Neutrophil (primary cell): ENCODE results near the gene DENND1A.

ENCODE experiments used
- H3K27ac ChIP-seq: fragments of 200-600 bp; sonication (generic); 2 replicates; pipeline ENCODE4 v1.5.1; 2016; ENCODE audit warnings: mild to moderate bottlenecking, moderate library complexity
- H3K27me3 ChIP-seq: fragments of 200-600 bp; sonication (generic); 2 replicates; pipeline ENCODE4 v1.6.0; 2016; ENCODE audit warnings: mild to moderate bottlenecking
- H3K36me3 ChIP-seq: fragments of 200-600 bp; sonication (generic); 2 replicates; pipeline ENCODE4 v1.5.1; 2017
- H3K4me1 ChIP-seq, 2 experiments: fragments of 200-600 bp in 1 of 2; sonication (generic) in 1 of 2; 1 replicate in 1 of 2; 2 replicates in 1 of 2; pipeline versions ENCODE4 v1.5.1 to v1.6.1; 2013 to 2016; ENCODE audit warnings: low read depth in 1 of 2, low read length in 1 of 2, mild to moderate bottlenecking in 1 of 2, moderate library complexity in 1 of 2; ENCODE audit not compliant: control insufficient read depth in 1 of 2, insufficient read depth in 1 of 2
- H3K4me3 ChIP-seq, 2 experiments: fragments of 200-600 bp in 1 of 2; sonication (generic) in 1 of 2; 1 replicate in 1 of 2; 2 replicates in 1 of 2; pipeline ENCODE4 v1.5.1; 2013 to 2016; ENCODE audit warnings: low read depth in 1 of 2, low read length in 1 of 2, mild to moderate bottlenecking in 1 of 2, moderate library complexity in 1 of 2
- H3K9me3 ChIP-seq: fragments of 200-600 bp; sonication (generic); 2 replicates; pipeline ENCODE4 v1.5.1; 2016
- TF ChIP-seq, protein P1 (sequence below): fragments of 200-600 bp; sonication (generic); IDR thresholded peaks from 2 replicates; pipeline ENCODE4 v1.5.1; 2016; ENCODE audit warnings: antibody characterized with exemption

Gene DENND1A

DNA sequence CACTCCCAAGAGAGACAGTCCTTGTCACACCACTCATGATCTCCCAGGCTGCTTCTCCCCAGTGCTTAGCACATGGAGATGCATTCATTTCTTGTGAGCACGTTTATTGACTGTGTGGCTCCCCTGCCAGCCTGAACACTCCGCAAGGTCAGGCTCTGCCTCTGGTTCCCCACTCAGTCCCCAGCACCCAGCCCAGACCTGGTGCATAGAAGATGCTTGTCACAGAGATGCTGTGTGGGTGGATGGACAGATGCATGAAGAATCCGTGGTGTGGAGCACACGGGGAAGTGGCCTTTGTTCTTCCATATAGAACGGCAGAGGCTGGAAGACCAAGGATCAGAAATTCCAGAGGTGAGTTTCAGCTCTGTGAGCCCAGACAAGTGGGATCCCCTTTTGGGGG is 587.7 kb downstream of the DENND1A start:
- H3K4me3 ChIP-seq = no peak overlapping the region
- TF ChIP-seq, protein P1, sequence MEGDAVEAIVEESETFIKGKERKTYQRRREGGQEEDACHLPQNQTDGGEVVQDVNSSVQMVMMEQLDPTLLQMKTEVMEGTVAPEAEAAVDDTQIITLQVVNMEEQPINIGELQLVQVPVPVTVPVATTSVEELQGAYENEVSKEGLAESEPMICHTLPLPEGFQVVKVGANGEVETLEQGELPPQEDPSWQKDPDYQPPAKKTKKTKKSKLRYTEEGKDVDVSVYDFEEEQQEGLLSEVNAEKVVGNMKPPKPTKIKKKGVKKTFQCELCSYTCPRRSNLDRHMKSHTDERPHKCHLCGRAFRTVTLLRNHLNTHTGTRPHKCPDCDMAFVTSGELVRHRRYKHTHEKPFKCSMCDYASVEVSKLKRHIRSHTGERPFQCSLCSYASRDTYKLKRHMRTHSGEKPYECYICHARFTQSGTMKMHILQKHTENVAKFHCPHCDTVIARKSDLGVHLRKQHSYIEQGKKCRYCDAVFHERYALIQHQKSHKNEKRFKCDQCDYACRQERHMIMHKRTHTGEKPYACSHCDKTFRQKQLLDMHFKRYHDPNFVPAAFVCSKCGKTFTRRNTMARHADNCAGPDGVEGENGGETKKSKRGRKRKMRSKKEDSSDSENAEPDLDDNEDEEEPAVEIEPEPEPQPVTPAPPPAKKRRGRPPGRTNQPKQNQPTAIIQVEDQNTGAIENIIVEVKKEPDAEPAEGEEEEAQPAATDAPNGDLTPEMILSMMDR = no peak
- H3K27ac ChIP-seq = no peak overlapping the region
- H3K36me3 ChIP-seq = no peaks in the 10 kb centered on the region
- peaks cover 43% of the 10 kb centered on the region for H3K27me3 ChIP-seq
- peaks cover 13 to 14% of the 10 kb centered on the region in 2 experiments for H3K4me1 ChIP-seq
- no peaks in the 10 kb centered on the region for H3K9me3 ChIP-seq

DNA sequence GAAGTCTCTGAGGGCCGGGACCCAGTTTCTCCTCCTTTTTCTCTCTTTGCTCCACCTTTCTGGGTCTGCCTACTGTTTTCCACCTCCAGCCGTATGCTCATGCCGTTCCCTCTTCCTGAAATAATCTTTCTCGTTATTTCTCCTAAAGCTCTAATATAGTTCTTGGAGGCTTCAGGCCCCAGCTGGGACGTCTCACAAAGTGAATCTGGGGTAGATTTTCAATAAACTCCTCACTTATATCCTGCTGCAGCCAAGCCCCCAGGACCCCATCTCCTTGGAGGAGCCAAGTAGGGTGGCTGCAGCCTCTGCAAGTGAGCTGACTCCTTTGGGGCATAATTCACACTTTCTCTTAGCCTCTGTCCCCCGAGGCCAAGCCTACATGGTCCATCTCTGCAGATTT is 588.1 kb downstream of the DENND1A start:
- H3K36me3 ChIP-seq = no peaks in the 10 kb centered on the region
- peaks cover 13 to 14% of the 10 kb centered on the region in 2 experiments for H3K4me1 ChIP-seq
- H3K27me3 ChIP-seq = peaks cover 43% of the 10 kb centered on the region
- TF ChIP-seq, protein P1 = no peak
- H3K27ac ChIP-seq = no peak overlapping the region
- H3K4me3 ChIP-seq = no peak overlapping the region
- H3K9me3 ChIP-seq = no peaks in the 10 kb centered on the region

DNA sequence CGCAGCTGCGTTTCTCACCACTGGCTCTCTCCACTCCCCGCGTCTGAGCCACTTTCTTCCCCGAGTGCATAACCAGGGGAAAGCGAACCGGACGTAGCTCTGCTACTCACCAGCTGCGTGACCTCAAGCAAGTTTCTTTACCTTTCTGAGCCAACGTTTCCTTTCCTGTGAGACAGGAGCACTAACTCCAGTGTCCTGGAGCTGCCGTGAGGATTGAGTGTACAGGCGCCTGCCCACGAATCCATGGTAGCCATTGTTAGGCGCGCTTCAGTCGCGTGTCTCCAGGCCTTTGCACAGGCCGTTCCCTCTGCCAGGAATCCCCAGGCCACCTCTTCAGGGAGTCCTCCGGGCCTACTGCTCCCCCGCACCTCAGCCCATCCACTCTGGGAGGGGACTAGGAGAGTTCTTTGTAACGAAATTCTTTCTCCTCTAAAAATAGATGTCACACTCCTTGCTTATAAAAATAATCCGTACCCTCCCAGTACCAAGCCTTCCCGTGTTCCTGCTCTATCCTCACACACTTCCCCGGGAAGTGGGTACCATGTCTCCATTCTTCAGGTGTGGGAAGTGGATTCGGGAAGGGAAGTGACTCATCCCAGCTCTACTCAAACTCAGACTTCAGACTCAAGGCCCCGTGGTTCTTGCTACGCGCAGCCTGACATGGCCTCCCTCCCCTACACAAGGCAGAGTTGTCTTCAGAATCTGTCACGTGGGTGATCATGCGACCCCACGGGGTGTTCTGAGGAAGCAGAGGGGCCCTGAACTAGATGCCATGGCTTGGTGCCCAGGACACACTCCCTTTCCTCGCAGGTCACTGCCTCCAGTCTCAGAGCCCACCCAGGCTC is 590.0 kb downstream of the DENND1A start:
- no peaks in the 10 kb centered on the region for H3K36me3 ChIP-seq
- no peak overlapping the region for H3K27ac ChIP-seq
- TF ChIP-seq, protein P1 = no peak
- no peaks in the 10 kb centered on the region for H3K9me3 ChIP-seq
- peak overlapping the region in 1 of 2 experiments; percentile 20 for H3K4me3 ChIP-seq
- H3K27me3 ChIP-seq = peaks cover 43% of the 10 kb centered on the region
- peaks cover 13 to 14% of the 10 kb centered on the region in 2 experiments for H3K4me1 ChIP-seq

DNA sequence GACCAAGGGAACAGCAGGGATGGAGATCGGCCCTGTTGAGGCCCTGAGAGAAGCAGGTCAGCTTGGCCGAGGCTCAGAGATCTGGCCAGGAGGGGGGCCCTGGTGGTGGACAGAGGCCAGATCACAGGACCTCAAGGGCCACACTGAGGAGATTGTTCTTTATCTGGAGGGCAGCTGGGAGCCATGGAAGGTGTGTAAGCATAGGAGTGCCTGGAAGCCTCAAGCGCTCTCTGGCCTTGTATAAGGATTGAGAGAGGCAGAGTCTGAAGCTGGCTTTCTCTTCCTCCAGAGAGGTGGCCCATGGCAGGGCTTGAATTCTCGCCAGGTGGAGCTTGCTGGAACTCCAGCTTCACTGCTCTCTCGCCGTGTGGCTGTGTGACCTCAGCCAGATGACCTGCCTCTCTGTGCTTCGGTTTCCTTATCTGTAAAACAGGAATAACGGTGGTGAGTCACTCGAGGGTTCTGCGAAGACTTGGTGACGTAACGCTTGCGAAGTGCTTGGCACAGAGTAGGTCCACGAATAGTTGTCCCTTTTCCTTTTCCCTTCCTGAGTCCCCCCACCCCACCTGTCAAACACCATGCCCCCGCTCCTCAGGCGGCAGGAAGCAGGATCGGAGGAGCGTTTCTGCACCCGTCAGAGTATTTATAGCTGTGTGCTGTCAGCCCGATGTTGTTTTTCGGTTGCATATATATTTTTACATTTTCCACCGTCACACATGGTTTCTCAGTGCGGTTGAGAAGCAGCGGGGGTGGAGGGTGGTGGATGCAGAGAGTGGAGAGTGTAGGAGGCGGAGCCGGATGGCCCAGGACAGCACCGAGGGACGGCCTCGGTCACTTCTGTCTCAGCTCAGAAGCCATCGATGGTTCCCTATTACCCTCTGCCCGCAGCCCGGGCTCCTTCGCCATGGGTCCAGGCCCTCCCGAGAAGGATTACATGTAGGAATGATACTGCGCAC is 590.9 kb downstream of the DENND1A start:
- H3K36me3 ChIP-seq = no peaks in the 10 kb centered on the region
- peaks cover 43% of the 10 kb centered on the region for H3K27me3 ChIP-seq
- H3K9me3 ChIP-seq = no peaks in the 10 kb centered on the region
- no peak overlapping the region for H3K27ac ChIP-seq
- TF ChIP-seq, protein P1 = no peak
- peaks cover 13 to 14% of the 10 kb centered on the region in 2 experiments for H3K4me1 ChIP-seq
- peak overlapping the region in 1 of 2 experiments; percentile 20 for H3K4me3 ChIP-seq

DNA sequence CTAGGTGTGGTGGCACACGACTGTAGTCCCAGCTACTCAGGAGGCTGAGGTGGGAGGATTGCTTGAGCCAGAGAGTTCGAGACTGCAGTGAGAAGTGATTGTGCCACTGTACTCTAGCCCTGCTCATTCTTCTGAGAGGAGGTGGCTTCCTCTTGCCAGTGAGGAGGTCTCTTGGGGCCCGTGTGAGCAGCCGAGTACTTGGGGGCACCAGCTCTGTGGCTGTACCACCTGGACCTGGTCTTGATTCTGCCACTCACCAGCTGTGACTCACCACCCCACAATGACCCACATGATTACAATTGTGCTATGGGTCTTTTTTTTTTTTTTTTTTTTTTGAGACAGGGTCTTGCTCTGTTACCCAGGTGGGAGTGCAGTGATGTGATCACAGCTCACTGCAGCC is 592.0 kb downstream of the DENND1A start:
- Histone ChIP-seq H3K27me3 (peaks cover 43% of the 10 kb centered on the region), H3K4me1 (peaks cover 13 to 14% of the 10 kb centered on the region in 2 experiments), H3K9me3 (no peaks in the 10 kb centered on the region), H3K4me3 (no peak overlapping the region), H3K36me3 (no peaks in the 10 kb centered on the region), H3K27ac (no peak overlapping the region)
- TF ChIP-seq, protein P1 = no peak
